22Rv1 (cell line): ENCODE measurements around the gene MYL5.

Experiments
- ZFX ChIP-seq: fragments of 450-650 bp; IDR thresholded peaks from 2 replicates; pipeline ENCODE4 v1.6.1; 2017; ENCODE audit warnings: antibody characterized with exemption, borderline replicate concordance
- TF ChIP-seq, protein P1 (sequence below): fragments of 450-650 bp; IDR thresholded peaks from 2 replicates; pipeline ENCODE4 v1.5.1; 2017; ENCODE audit warnings: mild to moderate bottlenecking

- TF ChIP-seq, protein P1, sequence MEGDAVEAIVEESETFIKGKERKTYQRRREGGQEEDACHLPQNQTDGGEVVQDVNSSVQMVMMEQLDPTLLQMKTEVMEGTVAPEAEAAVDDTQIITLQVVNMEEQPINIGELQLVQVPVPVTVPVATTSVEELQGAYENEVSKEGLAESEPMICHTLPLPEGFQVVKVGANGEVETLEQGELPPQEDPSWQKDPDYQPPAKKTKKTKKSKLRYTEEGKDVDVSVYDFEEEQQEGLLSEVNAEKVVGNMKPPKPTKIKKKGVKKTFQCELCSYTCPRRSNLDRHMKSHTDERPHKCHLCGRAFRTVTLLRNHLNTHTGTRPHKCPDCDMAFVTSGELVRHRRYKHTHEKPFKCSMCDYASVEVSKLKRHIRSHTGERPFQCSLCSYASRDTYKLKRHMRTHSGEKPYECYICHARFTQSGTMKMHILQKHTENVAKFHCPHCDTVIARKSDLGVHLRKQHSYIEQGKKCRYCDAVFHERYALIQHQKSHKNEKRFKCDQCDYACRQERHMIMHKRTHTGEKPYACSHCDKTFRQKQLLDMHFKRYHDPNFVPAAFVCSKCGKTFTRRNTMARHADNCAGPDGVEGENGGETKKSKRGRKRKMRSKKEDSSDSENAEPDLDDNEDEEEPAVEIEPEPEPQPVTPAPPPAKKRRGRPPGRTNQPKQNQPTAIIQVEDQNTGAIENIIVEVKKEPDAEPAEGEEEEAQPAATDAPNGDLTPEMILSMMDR: no peak
- TF ChIP-seq ZFX: no peak
These were observed 5.3 kb downstream of the MYL5 start for GRCh38 chr4:679629-680028.
